Colonic mucosa (tissue), 4 donors: ENCODE data around the gene STK40. TPM values are rescaled to one million over a fixed set of nuclear protein-coding genes. Genes with fewer than 3 reads are reported as not detected.

Experiments
- DNase-seq: peaks from one replicate; pipeline ENCODE4 v3.0.0-alpha.2; 2020
- H3K27ac ChIP-seq: fragments of 200-600 bp; one replicate; pipeline ENCODE4 v1.8.0; 2021
- H3K27me3 ChIP-seq: fragments of 200-600 bp; one replicate; pipeline ENCODE4 v1.8.0; 2021
- H3K36me3 ChIP-seq: fragments of 200-600 bp; one replicate; pipeline ENCODE4 v1.8.0; 2021
- H3K4me1 ChIP-seq: fragments of 200-600 bp; one replicate; pipeline ENCODE4 v1.8.0; 2021; ENCODE audit warnings: mild to moderate bottlenecking
- H3K4me3 ChIP-seq: fragments of 200-600 bp; one replicate; pipeline ENCODE4 v1.8.0; 2021
- H3K9ac ChIP-seq, 2 donors: one replicate each; pipeline ENCODE4 v1.7.0; 2013; ENCODE audit warnings: control low read depth in 2 of 2, low read depth in 2 of 2, low read length in 2 of 2
- H3K9me3 ChIP-seq: fragments of 200-600 bp; one replicate; pipeline ENCODE4 v1.8.0; 2021
- intact Hi-C: fragments of 100-400 bp; cut with DNase I; formaldehyde crosslinking; loops from one replicate; pipeline ENCODE4 v1.14.1; 2022
- total RNA-seq, 2 donors: library from RNA; stranded (reverse); fragmentation: NEBNext Ultra II Directional in 1 of 2; extraction: Animal tissue kit (Norgen Biotek cat#: 25700) in 1 of 2; gene quantifications; one replicate each; pipeline ENCODE4 v1.2.1, GENCODE V29; 2021
- TF ChIP-seq, protein P1 (sequence below): fragments of 200-600 bp; IDR thresholded peaks from one replicate; pipeline ENCODE4 v1.8.0; 2022; ENCODE audit warnings: antibody characterized with exemption, mild to moderate bottlenecking
- donor health status: healthy.
- donor health status: DM: no; HTN: no; CAD: no.
- donor health status: DM: no; HTN: no; CAD: no.

STK40 gene
- total RNA-seq, 2 donors from 2014 or later: 56.6 to 69.7 TPM

DNA sequence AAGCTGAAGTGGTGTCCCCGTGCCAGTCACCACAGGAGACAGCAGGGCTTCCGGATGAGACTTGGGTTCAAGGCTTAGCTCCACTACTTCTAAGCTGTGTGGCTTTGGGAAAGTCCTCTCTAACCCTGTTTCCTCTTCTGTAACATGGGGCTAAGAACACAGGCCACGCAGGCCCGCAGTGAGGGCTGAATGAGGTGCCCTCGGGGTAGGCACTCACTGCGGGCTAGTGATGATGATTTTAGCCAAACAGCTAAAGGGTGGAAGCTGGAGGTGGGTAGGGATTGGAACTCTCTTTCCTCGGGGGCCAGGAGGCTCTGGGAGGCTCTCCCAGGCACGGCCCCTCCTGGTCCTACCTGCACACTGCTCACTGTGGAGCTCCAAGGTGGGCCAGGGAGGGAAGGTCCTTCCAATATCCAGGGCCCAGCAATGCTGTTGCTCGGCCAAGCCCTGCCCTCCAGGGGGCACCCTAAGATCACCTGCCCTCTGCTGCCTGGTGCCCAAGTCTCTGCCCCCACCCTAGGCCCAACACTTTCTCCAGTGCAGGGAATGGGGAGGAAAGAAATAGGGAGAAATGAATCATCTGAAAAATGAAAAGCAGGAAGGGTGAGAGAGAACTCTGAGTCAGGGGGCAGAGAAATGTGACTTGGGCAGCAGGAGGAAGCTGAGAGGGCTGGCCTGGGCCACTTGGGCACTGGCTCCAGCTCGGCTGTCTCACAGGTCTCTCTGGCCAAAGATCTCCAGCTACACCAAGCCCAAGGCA, 43.1 kb downstream of the STK40 start:
- DNase-seq: peak; percentile 60
- Histone ChIP-seq H3K4me3 (no peak overlapping the region), H3K9me3 (no peaks in the 10 kb centered on the region), H3K9ac (no peak overlapping the region), H3K4me1 (no peaks in the 10 kb centered on the region), H3K27ac (no peak overlapping the region), H3K36me3 (peaks cover 7% of the 10 kb centered on the region), H3K27me3 (no peaks in the 10 kb centered on the region)
- intact Hi-C loops: no loop called here
- TF ChIP-seq, protein P1, sequence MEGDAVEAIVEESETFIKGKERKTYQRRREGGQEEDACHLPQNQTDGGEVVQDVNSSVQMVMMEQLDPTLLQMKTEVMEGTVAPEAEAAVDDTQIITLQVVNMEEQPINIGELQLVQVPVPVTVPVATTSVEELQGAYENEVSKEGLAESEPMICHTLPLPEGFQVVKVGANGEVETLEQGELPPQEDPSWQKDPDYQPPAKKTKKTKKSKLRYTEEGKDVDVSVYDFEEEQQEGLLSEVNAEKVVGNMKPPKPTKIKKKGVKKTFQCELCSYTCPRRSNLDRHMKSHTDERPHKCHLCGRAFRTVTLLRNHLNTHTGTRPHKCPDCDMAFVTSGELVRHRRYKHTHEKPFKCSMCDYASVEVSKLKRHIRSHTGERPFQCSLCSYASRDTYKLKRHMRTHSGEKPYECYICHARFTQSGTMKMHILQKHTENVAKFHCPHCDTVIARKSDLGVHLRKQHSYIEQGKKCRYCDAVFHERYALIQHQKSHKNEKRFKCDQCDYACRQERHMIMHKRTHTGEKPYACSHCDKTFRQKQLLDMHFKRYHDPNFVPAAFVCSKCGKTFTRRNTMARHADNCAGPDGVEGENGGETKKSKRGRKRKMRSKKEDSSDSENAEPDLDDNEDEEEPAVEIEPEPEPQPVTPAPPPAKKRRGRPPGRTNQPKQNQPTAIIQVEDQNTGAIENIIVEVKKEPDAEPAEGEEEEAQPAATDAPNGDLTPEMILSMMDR: peak; percentile 72

DNA sequence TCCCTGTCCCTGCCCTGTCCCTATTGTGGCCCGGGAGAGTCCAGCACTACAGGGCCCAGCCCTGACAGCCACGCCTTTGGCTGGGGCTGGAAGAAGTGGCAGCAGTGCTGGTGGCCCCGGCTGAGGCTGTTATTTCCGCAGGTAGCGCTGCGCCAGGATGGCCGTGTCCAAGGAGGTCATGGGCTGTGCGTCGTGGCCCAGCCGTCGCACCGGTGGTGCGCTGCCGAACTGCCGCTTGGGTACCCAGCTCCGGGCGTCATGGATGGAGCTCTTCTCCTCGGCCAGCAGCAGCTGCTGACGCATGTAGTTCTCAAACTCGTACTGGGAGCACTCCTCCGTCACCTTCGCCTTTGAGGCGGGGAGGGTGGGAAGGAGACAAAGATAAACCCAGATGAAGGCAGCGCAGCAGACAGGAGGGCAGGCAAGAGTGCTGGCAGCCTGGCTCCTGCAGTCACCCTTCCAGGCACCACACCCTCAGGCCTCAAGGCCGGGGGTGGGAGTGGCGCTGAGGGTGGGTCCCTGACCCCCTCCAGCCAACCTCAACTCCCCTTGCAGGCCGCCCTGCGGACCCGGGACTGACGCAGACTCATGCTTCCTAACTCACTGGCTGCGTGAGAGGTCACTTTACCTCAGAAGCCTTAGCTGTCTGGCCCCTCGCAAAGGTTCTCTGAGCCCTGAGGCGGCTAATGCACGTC, 44.0 kb downstream of the STK40 start:
- Histone ChIP-seq H3K27me3 (no peaks in the 10 kb centered on the region), H3K27ac (no peak overlapping the region), H3K4me3 (no peak overlapping the region), H3K4me1 (no peaks in the 10 kb centered on the region), H3K36me3 (peaks cover 3% of the 10 kb centered on the region), H3K9me3 (no peaks in the 10 kb centered on the region), H3K9ac (no peak overlapping the region)
- intact Hi-C loops: loop anchor here (2.0 kb wide), 1 partner anchor 79 kb away; no protein-coding TSS in a partner anchor
- no peak for DNase-seq
- TF ChIP-seq, protein P1: no peak

DNA sequence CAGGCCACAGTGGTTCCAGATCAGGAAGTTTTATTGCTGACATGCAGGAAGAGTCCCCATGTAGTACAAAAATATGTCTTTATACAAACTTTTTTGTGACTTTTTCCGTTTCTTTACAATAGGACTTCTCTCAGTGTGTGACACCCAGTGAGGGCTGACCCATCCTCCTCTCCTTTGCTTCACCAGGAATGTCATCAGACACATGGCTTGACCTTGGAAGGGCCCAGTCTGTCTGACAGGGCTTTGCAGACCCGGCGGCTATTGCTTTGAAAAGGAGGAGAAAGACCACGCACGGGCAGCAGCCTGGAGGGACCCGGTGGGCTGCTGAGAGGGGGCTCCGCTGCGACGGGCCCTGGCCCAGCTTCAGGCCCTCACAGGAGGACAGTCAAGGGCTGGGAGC, 46.1 kb downstream of the STK40 start:
- TF ChIP-seq, protein P1: no peak
- H3K27ac ChIP-seq: no peak overlapping the region
- H3K4me1 ChIP-seq: no peaks in the 10 kb centered on the region
- no peak overlapping the region for H3K4me3 ChIP-seq
- DNase-seq: no peak
- H3K9me3 ChIP-seq: no peaks in the 10 kb centered on the region
- intact Hi-C loops: loop anchor here (2.0 kb wide), 1 partner anchor 81 kb away; no protein-coding TSS in a partner anchor
- no peaks in the 10 kb centered on the region for H3K36me3 ChIP-seq
- no peak overlapping the region for H3K9ac ChIP-seq
- H3K27me3 ChIP-seq: no peaks in the 10 kb centered on the region

DNA sequence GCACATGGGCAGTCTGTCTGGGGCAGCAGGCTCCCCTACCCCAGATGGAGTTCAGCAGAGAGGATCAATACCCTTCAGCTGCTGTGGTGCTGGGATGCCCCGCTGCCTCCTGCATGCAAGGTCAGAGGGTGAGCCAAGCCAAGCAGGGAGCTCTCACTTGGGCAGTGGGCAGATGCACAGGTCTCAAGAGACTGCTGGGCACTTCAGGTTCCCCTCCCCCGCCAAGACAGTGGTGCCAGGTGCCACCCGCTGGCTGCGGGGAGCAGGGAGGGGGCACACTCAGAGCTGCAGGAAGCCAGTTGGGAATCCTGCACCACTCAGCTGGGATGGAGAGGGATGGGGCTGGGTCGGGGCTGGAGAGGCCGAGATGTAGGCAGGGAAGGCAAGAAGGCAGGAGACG, 46.5 kb downstream of the STK40 start:
- Histone ChIP-seq H3K4me3 (no peak overlapping the region), H3K9me3 (no peaks in the 10 kb centered on the region), H3K9ac (no peak overlapping the region), H3K27me3 (no peaks in the 10 kb centered on the region), H3K4me1 (no peaks in the 10 kb centered on the region), H3K36me3 (no peaks in the 10 kb centered on the region), H3K27ac (no peak overlapping the region)
- no peak for DNase-seq
- intact Hi-C loops: no loop called here
- TF ChIP-seq, protein P1: no peak

DNA sequence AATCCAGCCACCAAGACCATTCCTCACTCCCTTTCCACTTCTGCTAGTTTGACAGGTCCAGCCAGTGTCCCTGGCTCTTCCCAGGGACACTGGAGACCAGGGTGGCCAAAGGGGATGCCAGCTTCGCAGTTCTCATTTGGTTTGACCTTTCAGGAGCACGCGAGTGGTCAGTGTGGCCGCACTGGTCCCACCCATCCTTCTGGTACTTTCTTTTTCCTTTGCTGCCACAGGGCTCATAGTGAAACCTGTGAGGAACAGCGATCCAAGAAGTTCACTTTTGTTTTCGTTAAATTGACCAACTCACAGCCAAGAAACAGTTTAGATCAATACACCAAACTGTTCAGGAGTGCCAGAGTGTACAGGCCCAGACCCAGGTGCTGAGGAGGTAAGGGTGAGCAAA, 47.9 kb downstream of the STK40 start:
- TF ChIP-seq, protein P1: no peak

More for the DNA sequence above, 47.9 kb downstream of the STK40 start:
- H3K36me3 ChIP-seq: no peaks in the 10 kb centered on the region
- no peaks in the 10 kb centered on the region for H3K9me3 ChIP-seq
- H3K27ac ChIP-seq: no peak overlapping the region
- DNase-seq: no peak
- H3K4me1 ChIP-seq: no peaks in the 10 kb centered on the region
- H3K27me3 ChIP-seq: no peaks in the 10 kb centered on the region
- no peak overlapping the region for H3K9ac ChIP-seq
- intact Hi-C loops: no loop called here
- no peak overlapping the region for H3K4me3 ChIP-seq
